Measurements from ENCODE around the gene TLCD1. TPM values are rescaled to one million over a fixed set of nuclear protein-coding genes. Genes with fewer than 3 reads are reported as not detected.
A peak's percentile ranks its signal among the peaks of the same experiment; 100 is the strongest.

Gene TLCD1
- total and polyA plus RNA-seq, 2 of the 8 experiments (the other 6 are each of a cell fraction or from before 2014, with no cell fraction given) = 40.7 to 128 TPM

Small RNA genes within 50 kb of the gene (small RNA-seq; reads per million reads assigned to genes)
- not detected for gene SNORD42A (ENCODE audit: insufficient read depth)
- 1.7 reads per million, percentile 6 among the genes with 10 or more reads in this experiment for gene SNORD42B (ENCODE audit: insufficient read depth)
- not detected for gene SNORD4A (ENCODE audit: insufficient read depth)
- not detected for gene SNORD4B (ENCODE audit: insufficient read depth)

Other genes starting within 250 kb of the TLCD1 start
- gene FOXN1, start 219.9 kb downstream of the TLCD1 start, total RNA-seq (2021; fragmentation: NEBNext Ultra II Directional; extraction: Animal tissue kit (Norgen Biotek cat#: 25700)) = not detected in 2 replicates
- not detected in 2 replicates for gene FOXN1, start 219.9 kb downstream of the TLCD1 start, polyA plus RNA-seq (2011; rRNA removed)
- 43.5 and 44.1 TPM in 2 replicates for gene UNC119, start 173.6 kb downstream of the TLCD1 start, total RNA-seq (2021; fragmentation: NEBNext Ultra II Directional; extraction: Animal tissue kit (Norgen Biotek cat#: 25700))
- 94.4 and 122 TPM in 2 replicates for gene UNC119, start 173.6 kb downstream of the TLCD1 start, polyA plus RNA-seq (2011; rRNA removed)
- 47.4 and 50.6 TPM in 2 replicates for gene PIGS, start 154.7 kb downstream of the TLCD1 start, total RNA-seq (2021; fragmentation: NEBNext Ultra II Directional; extraction: Animal tissue kit (Norgen Biotek cat#: 25700))
- 44.3 and 72.7 TPM in 2 replicates for gene PIGS, start 154.7 kb downstream of the TLCD1 start, polyA plus RNA-seq (2011; rRNA removed)
- 51.3 and 51.6 TPM in 2 replicates for gene ALDOC, start 149.3 kb downstream of the TLCD1 start, total RNA-seq (2021; fragmentation: NEBNext Ultra II Directional; extraction: Animal tissue kit (Norgen Biotek cat#: 25700))
- gene ALDOC, start 149.3 kb downstream of the TLCD1 start, polyA plus RNA-seq (2011; rRNA removed) = 103 and 134 TPM in 2 replicates
- 115 and 129 TPM in 2 replicates for gene SPAG5, start 127.2 kb downstream of the TLCD1 start, total RNA-seq (2021; fragmentation: NEBNext Ultra II Directional; extraction: Animal tissue kit (Norgen Biotek cat#: 25700))
- gene SPAG5, start 127.2 kb downstream of the TLCD1 start, polyA plus RNA-seq (2011; rRNA removed) = 51.7 and 57.1 TPM in 2 replicates
- 21.1 and 24.1 TPM in 2 replicates for gene RSKR, start 112.0 kb downstream of the TLCD1 start, total RNA-seq (2021; fragmentation: NEBNext Ultra II Directional; extraction: Animal tissue kit (Norgen Biotek cat#: 25700))
- gene RSKR, start 112.0 kb downstream of the TLCD1 start, polyA plus RNA-seq (2011; rRNA removed) = 26.9 and 28.5 TPM in 2 replicates
- 123 and 140 TPM in 2 replicates for gene BLTP2, start 81.1 kb downstream of the TLCD1 start, total RNA-seq (2021; fragmentation: NEBNext Ultra II Directional; extraction: Animal tissue kit (Norgen Biotek cat#: 25700))
- 80.9 and 94.9 TPM in 2 replicates for gene BLTP2, start 81.1 kb downstream of the TLCD1 start, polyA plus RNA-seq (2011; rRNA removed)
- 43.6 and 44.8 TPM in 2 replicates for gene SDF2, start 64.3 kb downstream of the TLCD1 start, total RNA-seq (2021; fragmentation: NEBNext Ultra II Directional; extraction: Animal tissue kit (Norgen Biotek cat#: 25700))
- 48.0 and 65.4 TPM in 2 replicates for gene SDF2, start 64.3 kb downstream of the TLCD1 start, polyA plus RNA-seq (2011; rRNA removed)
- gene SUPT6H, start 64.0 kb downstream of the TLCD1 start, total RNA-seq (2021; fragmentation: NEBNext Ultra II Directional; extraction: Animal tissue kit (Norgen Biotek cat#: 25700)) = 59.9 and 62.4 TPM in 2 replicates
- 32.0 and 35.7 TPM in 2 replicates for gene SUPT6H, start 64.0 kb downstream of the TLCD1 start, polyA plus RNA-seq (2011; rRNA removed)
- gene PROCA1, start 14.3 kb downstream of the TLCD1 start, total RNA-seq (2021; fragmentation: NEBNext Ultra II Directional; extraction: Animal tissue kit (Norgen Biotek cat#: 25700)) = 17.8 and 21.2 TPM in 2 replicates
- 26.3 and 42.3 TPM in 2 replicates for gene PROCA1, start 14.3 kb downstream of the TLCD1 start, polyA plus RNA-seq (2011; rRNA removed)
- gene RAB34, start 8.4 kb downstream of the TLCD1 start, total RNA-seq (2021; fragmentation: NEBNext Ultra II Directional; extraction: Animal tissue kit (Norgen Biotek cat#: 25700)) = 236 and 237 TPM in 2 replicates
- 305 and 317 TPM in 2 replicates for gene RAB34, start 8.4 kb downstream of the TLCD1 start, polyA plus RNA-seq (2011; rRNA removed)
- 2,145 and 2,163 TPM in 2 replicates for gene RPL23A, start 6.2 kb downstream of the TLCD1 start, total RNA-seq (2021; fragmentation: NEBNext Ultra II Directional; extraction: Animal tissue kit (Norgen Biotek cat#: 25700))
- 884 and 1,227 TPM in 2 replicates for gene RPL23A, start 6.2 kb downstream of the TLCD1 start, polyA plus RNA-seq (2011; rRNA removed)
- 14.9 and 16.8 TPM in 2 replicates for gene NEK8, start 2.6 kb upstream of the TLCD1 start, total RNA-seq (2021; fragmentation: NEBNext Ultra II Directional; extraction: Animal tissue kit (Norgen Biotek cat#: 25700))
- 23.3 and 23.4 TPM in 2 replicates for gene NEK8, start 2.6 kb upstream of the TLCD1 start, polyA plus RNA-seq (2011; rRNA removed)
- 167 TPM in 2 replicates for gene TRAF4, start 17.8 kb upstream of the TLCD1 start, total RNA-seq (2021; fragmentation: NEBNext Ultra II Directional; extraction: Animal tissue kit (Norgen Biotek cat#: 25700))
- gene TRAF4, start 17.8 kb upstream of the TLCD1 start, polyA plus RNA-seq (2011; rRNA removed) = 170 and 282 TPM in 2 replicates
- 81.7 and 86.6 TPM in 2 replicates for gene FAM222B, start 116.6 kb upstream of the TLCD1 start, total RNA-seq (2021; fragmentation: NEBNext Ultra II Directional; extraction: Animal tissue kit (Norgen Biotek cat#: 25700))
- 42.1 and 63.9 TPM in 2 replicates for gene FAM222B, start 116.6 kb upstream of the TLCD1 start, polyA plus RNA-seq (2011; rRNA removed)
- gene ERAL1, start 128.8 kb upstream of the TLCD1 start, total RNA-seq (2021; fragmentation: NEBNext Ultra II Directional; extraction: Animal tissue kit (Norgen Biotek cat#: 25700)) = 67.8 and 77.1 TPM in 2 replicates
- 122 and 143 TPM in 2 replicates for gene ERAL1, start 128.8 kb upstream of the TLCD1 start, polyA plus RNA-seq (2011; rRNA removed)
- 116 and 121 TPM in 2 replicates for gene FLOT2, start 171.5 kb upstream of the TLCD1 start, total RNA-seq (2021; fragmentation: NEBNext Ultra II Directional; extraction: Animal tissue kit (Norgen Biotek cat#: 25700))
- gene FLOT2, start 171.5 kb upstream of the TLCD1 start, polyA plus RNA-seq (2011; rRNA removed) = 189 and 209 TPM in 2 replicates
- gene DHRS13, start 176.8 kb upstream of the TLCD1 start, total RNA-seq (2021; fragmentation: NEBNext Ultra II Directional; extraction: Animal tissue kit (Norgen Biotek cat#: 25700)) = 22.1 and 23.7 TPM in 2 replicates
- gene DHRS13, start 176.8 kb upstream of the TLCD1 start, polyA plus RNA-seq (2011; rRNA removed) = 30.0 and 33.9 TPM in 2 replicates
- 57.7 and 65.7 TPM in 2 replicates for gene PHF12, start 225.3 kb upstream of the TLCD1 start, total RNA-seq (2021; fragmentation: NEBNext Ultra II Directional; extraction: Animal tissue kit (Norgen Biotek cat#: 25700))
- gene PHF12, start 225.3 kb upstream of the TLCD1 start, polyA plus RNA-seq (2011; rRNA removed) = 38.8 and 74.8 TPM in 2 replicates